ENCODE results near the gene FEZ2.
A peak's percentile ranks its signal among the peaks of the same experiment; 100 is the strongest.

The FEZ2 gene

DNA sequence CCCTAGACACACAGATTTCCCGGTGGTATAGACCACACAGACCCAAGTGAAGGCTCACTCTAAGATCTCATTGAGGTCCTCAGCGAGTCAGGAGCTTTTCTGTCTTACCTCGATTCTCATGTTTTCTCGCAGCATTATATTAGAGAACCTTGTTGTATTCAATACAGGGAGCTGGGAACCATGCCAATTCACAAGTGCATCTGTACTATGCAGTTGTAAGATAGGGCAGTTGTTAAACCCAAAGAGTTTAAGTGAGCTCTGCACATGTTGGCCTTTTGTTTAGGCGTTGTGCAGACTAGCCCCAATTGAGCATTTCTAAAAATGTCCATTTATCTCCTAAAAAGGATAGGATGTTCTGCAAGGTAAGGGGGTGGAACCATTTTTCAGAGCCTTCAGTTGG, 59.6 kb downstream of the FEZ2 start:
- H3K4me3 ChIP-seq (ENCODE audit: low read depth, low read length): no peak overlapping the region
- TF ChIP-seq, protein P1, sequence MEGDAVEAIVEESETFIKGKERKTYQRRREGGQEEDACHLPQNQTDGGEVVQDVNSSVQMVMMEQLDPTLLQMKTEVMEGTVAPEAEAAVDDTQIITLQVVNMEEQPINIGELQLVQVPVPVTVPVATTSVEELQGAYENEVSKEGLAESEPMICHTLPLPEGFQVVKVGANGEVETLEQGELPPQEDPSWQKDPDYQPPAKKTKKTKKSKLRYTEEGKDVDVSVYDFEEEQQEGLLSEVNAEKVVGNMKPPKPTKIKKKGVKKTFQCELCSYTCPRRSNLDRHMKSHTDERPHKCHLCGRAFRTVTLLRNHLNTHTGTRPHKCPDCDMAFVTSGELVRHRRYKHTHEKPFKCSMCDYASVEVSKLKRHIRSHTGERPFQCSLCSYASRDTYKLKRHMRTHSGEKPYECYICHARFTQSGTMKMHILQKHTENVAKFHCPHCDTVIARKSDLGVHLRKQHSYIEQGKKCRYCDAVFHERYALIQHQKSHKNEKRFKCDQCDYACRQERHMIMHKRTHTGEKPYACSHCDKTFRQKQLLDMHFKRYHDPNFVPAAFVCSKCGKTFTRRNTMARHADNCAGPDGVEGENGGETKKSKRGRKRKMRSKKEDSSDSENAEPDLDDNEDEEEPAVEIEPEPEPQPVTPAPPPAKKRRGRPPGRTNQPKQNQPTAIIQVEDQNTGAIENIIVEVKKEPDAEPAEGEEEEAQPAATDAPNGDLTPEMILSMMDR (IDR thresholded peaks at IDR 0.05; ENCODE audit: low read depth, low read length): no peak
- no peak for TF ChIP-seq POLR2A (IDR thresholded peaks at IDR 0.05; ENCODE audit: extremely low read depth, insufficient read length)
- TF ChIP-seq, protein P2, sequence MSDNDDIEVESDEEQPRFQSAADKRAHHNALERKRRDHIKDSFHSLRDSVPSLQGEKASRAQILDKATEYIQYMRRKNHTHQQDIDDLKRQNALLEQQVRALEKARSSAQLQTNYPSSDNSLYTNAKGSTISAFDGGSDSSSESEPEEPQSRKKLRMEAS (IDR thresholded peaks at IDR 0.05; ENCODE audit: low read depth, low read length): no peak
- TF ChIP-seq MYC (IDR thresholded peaks at IDR 0.05; ENCODE audit: low read depth, low read length): no peak
- DNase-seq (ENCODE audit: low read depth): no peak

DNA sequence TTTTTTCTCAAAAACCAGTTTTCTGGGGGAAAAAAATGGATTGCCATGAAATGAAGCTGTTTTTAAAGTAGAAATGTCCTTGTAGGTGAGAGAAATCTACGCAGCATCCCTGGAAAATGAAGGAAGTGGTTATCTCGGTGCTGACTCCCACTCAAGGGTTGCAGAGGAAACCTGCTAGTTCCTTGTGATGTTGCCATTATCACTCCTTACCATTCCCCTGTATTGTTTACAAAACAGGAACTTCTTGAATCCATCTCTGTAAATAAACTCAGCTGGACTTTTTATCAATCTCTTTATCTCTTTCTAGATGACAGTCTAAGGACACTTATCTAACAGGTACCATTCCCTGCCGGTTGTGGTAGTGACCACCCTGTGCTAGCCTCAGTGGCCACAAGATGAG, 61.2 kb downstream of the FEZ2 start:
- DNase-seq (ENCODE audit: low read depth): no peak
- TF ChIP-seq POLR2A (IDR thresholded peaks at IDR 0.05; ENCODE audit: extremely low read depth, insufficient read length) (no peak), MYC (IDR thresholded peaks at IDR 0.05; ENCODE audit: low read depth, low read length) (no peak)
- TF ChIP-seq, protein P2 (IDR thresholded peaks at IDR 0.05; ENCODE audit: low read depth, low read length): no peak
- TF ChIP-seq, protein P1 (IDR thresholded peaks at IDR 0.05; ENCODE audit: low read depth, low read length): no peak
- no peak overlapping the region for H3K4me3 ChIP-seq (ENCODE audit: low read depth, low read length)

DNA sequence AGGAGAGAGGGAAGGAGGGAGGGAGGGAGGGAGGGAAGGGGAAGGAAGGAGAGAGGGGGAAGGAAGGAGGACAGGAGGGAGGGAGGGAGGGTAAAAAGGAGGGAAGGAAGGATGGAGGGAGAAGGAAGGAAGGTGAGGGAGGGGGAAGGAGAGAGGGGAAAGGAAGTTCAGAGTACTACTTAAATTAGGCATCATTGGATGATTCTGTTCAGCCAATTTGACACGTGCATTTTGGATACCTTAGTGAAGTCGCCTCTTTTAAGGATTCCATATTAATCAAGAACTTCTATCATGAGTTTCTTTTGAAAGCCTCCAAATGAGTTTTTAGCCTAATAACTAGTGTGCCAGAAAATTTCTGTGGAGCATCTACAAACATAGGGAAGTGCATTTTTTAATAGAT, 62.9 kb downstream of the FEZ2 start:
- H3K4me3 ChIP-seq (ENCODE audit: low read depth, low read length): no peak overlapping the region
- TF ChIP-seq, protein P1 (IDR thresholded peaks at IDR 0.05; ENCODE audit: low read depth, low read length): no peak
- no peak for TF ChIP-seq MYC (IDR thresholded peaks at IDR 0.05; ENCODE audit: low read depth, low read length)
- no peak for TF ChIP-seq POLR2A (IDR thresholded peaks at IDR 0.05; ENCODE audit: extremely low read depth, insufficient read length)
- TF ChIP-seq, protein P2 (IDR thresholded peaks at IDR 0.05; ENCODE audit: low read depth, low read length): no peak
- no peak for DNase-seq (ENCODE audit: low read depth)

- H3K4me3 ChIP-seq (ENCODE audit: low read depth, low read length): no peak overlapping the region
- TF ChIP-seq, protein P2 (IDR thresholded peaks at IDR 0.05; ENCODE audit: low read depth, low read length): no peak
- TF ChIP-seq, protein P1 (IDR thresholded peaks at IDR 0.05; ENCODE audit: low read depth, low read length): no peak
- TF ChIP-seq POLR2A (IDR thresholded peaks at IDR 0.05; ENCODE audit: extremely low read depth, insufficient read length): no peak
- no peak for TF ChIP-seq MYC (IDR thresholded peaks at IDR 0.05; ENCODE audit: low read depth, low read length)
- DNase-seq (ENCODE audit: low read depth): no peak
Observed at GRCh38 chr2:36534275-36534799, 63.6 kb downstream of the FEZ2 start.

DNA sequence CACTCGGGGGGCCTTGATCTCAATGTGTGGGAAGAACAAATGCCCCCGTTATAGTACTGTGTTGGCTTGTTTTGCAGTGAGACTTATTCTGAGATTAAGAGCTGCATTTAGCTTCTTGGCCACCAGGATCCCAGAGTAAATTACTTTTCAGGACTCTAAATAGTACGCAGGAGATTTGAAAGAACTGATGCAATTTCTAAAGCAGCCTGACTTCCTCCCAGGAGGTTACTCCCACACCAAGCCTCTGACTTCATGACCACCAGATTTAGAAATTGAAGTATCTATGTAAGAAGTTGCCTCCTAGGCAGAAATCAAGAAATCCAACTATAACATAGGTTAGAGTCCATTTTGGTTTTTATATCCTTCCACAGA, 67.0 kb downstream of the FEZ2 start:
- H3K4me3 ChIP-seq (ENCODE audit: low read depth, low read length): no peak overlapping the region
- DNase-seq (ENCODE audit: low read depth): peak; percentile 94
- TF ChIP-seq MYC (IDR thresholded peaks at IDR 0.05; ENCODE audit: low read depth, low read length) (no peak), POLR2A (IDR thresholded peaks at IDR 0.05; ENCODE audit: extremely low read depth, insufficient read length) (no peak)
- TF ChIP-seq, protein P1 (IDR thresholded peaks at IDR 0.05; ENCODE audit: low read depth, low read length): peak; percentile 33
- TF ChIP-seq, protein P2 (IDR thresholded peaks at IDR 0.05; ENCODE audit: low read depth, low read length): no peak

Data from NB4 (cell line).